ENCODE measurements around the gene IL21R. TPM values are rescaled to one million over a fixed set of nuclear protein-coding genes. Genes with fewer than 3 reads are reported as not detected.

The IL21R gene
- total and polyA plus RNA-seq, 2 donors (not counting 1 experiment from before 2014, with no cell fraction given): 28.5 to 32.1 TPM

- ATAC-seq (ENCODE audit: low read depth) (no peak), DNase-seq (no peak)
- H3K4me2 ChIP-seq (replicated peaks; ENCODE audit: low read depth, low read length, poor library complexity, severe bottlenecking): no peak overlapping the region
- Mint-ChIP-seq H3K27ac (no peak overlapping the region), H3K9me3 (ENCODE audit: insufficient read depth) (no peaks in the 10 kb centered on the region), H3K4me3 (no peak overlapping the region), H3K4me1 (peaks cover 34% of the 10 kb centered on the region), H3K27me3 (no peaks in the 10 kb centered on the region)
- no peaks in the 10 kb centered on the region for H3K27me3 ChIP-seq (replicated peaks in 1 of 4; ENCODE audit: control extremely low read depth in 1 of 4, control insufficient read depth in 3 of 4, insufficient read depth in 4 of 4, low read length in 3 of 4)
- POLR2A ChIA-PET: no interaction called here
- H3K79me2 ChIP-seq (ENCODE audit: control insufficient read depth, insufficient read depth, low read length): peaks cover 6% of the 10 kb centered on the region
- no peak overlapping the region for H3K27ac ChIP-seq (ENCODE audit: low read length in 2 of 2)
- no peak overlapping the region for H2AFZ ChIP-seq (ENCODE audit: insufficient read depth, low read depth, low read length, poor library complexity, severe bottlenecking)
- CTCF ChIA-PET: interaction anchor here (0.6 to 2.9 kb wide), 7 partner anchors 83 to 303 kb away, joined by 3 to 10 read pairs (median 4); no protein-coding TSS in a partner anchor
- no peak for TF ChIP-seq CTCF (IDR thresholded peaks at IDR 0.05)
- TF ChIP-seq EZH2 (IDR thresholded peaks at IDR 0.05; ENCODE audit: borderline replicate concordance, insufficient read depth, low read depth, low read length, poor library complexity, severe bottlenecking): no peak
- H3K36me3 ChIP-seq (replicated peaks in 1 of 2; ENCODE audit: control extremely low read depth in 1 of 2, control insufficient read depth in 1 of 2, extremely low read depth in 1 of 2, insufficient read depth in 2 of 2, low read length in 1 of 2): peaks cover 0 to 21% of the 10 kb centered on the region in 2 experiments
- no peak overlapping the region for H3K4me3 ChIP-seq (ENCODE audit: control extremely low read depth in 1 of 5, extremely low read depth in 1 of 5, insufficient read depth in 1 of 5, low read depth in 2 of 5, low read length in 4 of 5)
- H3K9me3 ChIP-seq (ENCODE audit: control extremely low read depth in 1 of 3, control insufficient read depth in 2 of 3, insufficient read depth in 1 of 3, low read length in 2 of 3): peaks cover 0 to 7% (median 2%) of the 10 kb centered on the region in 3 donors
- no peak overlapping the region for H3K9ac ChIP-seq (ENCODE audit: low read length)
- 40% methylated on average over 2 of the region's 5 CpGs for WGBS (ENCODE audit: insufficient coverage)
- H4K20me1 ChIP-seq (ENCODE audit: control insufficient read depth, insufficient read depth, low read length, poor library complexity, severe bottlenecking): no peaks in the 10 kb centered on the region
- intact Hi-C loops (cut with micrococcal nuclease): no loop called here
- H3K4me1 ChIP-seq (ENCODE audit: control insufficient read depth in 2 of 2, insufficient read depth in 2 of 2, low read length in 2 of 2): peaks cover 19 to 30% of the 10 kb centered on the region in 2 donors
Observed at GRCh38 chr16:27458258-27458657, 56.3 kb downstream of the IL21R start.

GRCh38 chr16:27458987-27459688 lies 57.2 kb downstream of the IL21R start:
- 94% methylated on average over 3 of the region's 5 CpGs for WGBS (ENCODE audit: insufficient coverage)

More at GRCh38 chr16:27458987-27459688, 57.2 kb downstream of the IL21R start:
- Mint-ChIP-seq H3K4me3 (no peak overlapping the region), H3K27ac (no peak overlapping the region), H3K27me3 (no peaks in the 10 kb centered on the region), H3K4me1 (peaks cover 28% of the 10 kb centered on the region), H3K9me3 (ENCODE audit: insufficient read depth) (no peaks in the 10 kb centered on the region)
- ChIA-PET POLR2A (no interaction called here), CTCF (interaction anchor here (0.6 to 2.9 kb wide), 5 partner anchors 84 to 304 kb away, joined by 3 to 10 read pairs (median 8); no protein-coding TSS in a partner anchor)
- H3K4me1 ChIP-seq (ENCODE audit: control insufficient read depth in 2 of 2, insufficient read depth in 2 of 2, low read length in 2 of 2): peaks cover 16 to 26% of the 10 kb centered on the region in 2 donors
- H3K27me3 ChIP-seq (replicated peaks in 1 of 4; ENCODE audit: control extremely low read depth in 1 of 4, control insufficient read depth in 3 of 4, insufficient read depth in 4 of 4, low read length in 3 of 4): no peaks in the 10 kb centered on the region
- intact Hi-C loops (cut with micrococcal nuclease): no loop called here
- H3K4me2 ChIP-seq (replicated peaks; ENCODE audit: low read depth, low read length, poor library complexity, severe bottlenecking): no peak overlapping the region
- ATAC-seq (ENCODE audit: low read depth) (no peak), DNase-seq (no peak)
- H3K36me3 ChIP-seq (replicated peaks in 1 of 2; ENCODE audit: control extremely low read depth in 1 of 2, control insufficient read depth in 1 of 2, extremely low read depth in 1 of 2, insufficient read depth in 2 of 2, low read length in 1 of 2): peaks cover 0 to 29% of the 10 kb centered on the region in 2 experiments
- no peak overlapping the region for H3K4me3 ChIP-seq (ENCODE audit: control extremely low read depth in 1 of 5, extremely low read depth in 1 of 5, insufficient read depth in 1 of 5, low read depth in 2 of 5, low read length in 4 of 5)
- H3K9me3 ChIP-seq (ENCODE audit: control extremely low read depth in 1 of 3, control insufficient read depth in 2 of 3, insufficient read depth in 1 of 3, low read length in 2 of 3): peaks cover 0 to 1% (median 0%) of the 10 kb centered on the region in 3 donors
- TF ChIP-seq CTCF (IDR thresholded peaks at IDR 0.05) (no peak), EZH2 (IDR thresholded peaks at IDR 0.05; ENCODE audit: borderline replicate concordance, insufficient read depth, low read depth, low read length, poor library complexity, severe bottlenecking) (no peak)
- no peaks in the 10 kb centered on the region for H4K20me1 ChIP-seq (ENCODE audit: control insufficient read depth, insufficient read depth, low read length, poor library complexity, severe bottlenecking)
- peaks cover 6% of the 10 kb centered on the region for H3K79me2 ChIP-seq (ENCODE audit: control insufficient read depth, insufficient read depth, low read length)
- H3K27ac ChIP-seq (ENCODE audit: low read length in 2 of 2): no peak overlapping the region
- no peak overlapping the region for H2AFZ ChIP-seq (ENCODE audit: insufficient read depth, low read depth, low read length, poor library complexity, severe bottlenecking)
- no peak overlapping the region for H3K9ac ChIP-seq (ENCODE audit: low read length)
